Neural progenitor cell (in vitro differentiated cells): ENCODE results near the gene KLF13.

Experiments
- EZH2 ChIP-seq: fragments of 200-600 bp; sonication (generic); IDR thresholded peaks from 2 replicates; pipeline ENCODE4 v1.6.1; 2017; ENCODE audit warnings: antibody characterized with exemption, mild to moderate bottlenecking, moderate library complexity
- EZH2phosphoT487 ChIP-seq: fragments of 200-600 bp; sonication (generic); IDR thresholded peaks from 2 replicates; pipeline ENCODE4 v1.6.1; 2017; ENCODE audit warnings: antibody characterized with exemption
- TF ChIP-seq, protein P1 (sequence below): fragments of 200-600 bp; sonication (generic); IDR thresholded peaks from 2 replicates; pipeline ENCODE4 v1.5.1; 2017; ENCODE audit warnings: antibody characterized with exemption, mild to moderate bottlenecking

DNA sequence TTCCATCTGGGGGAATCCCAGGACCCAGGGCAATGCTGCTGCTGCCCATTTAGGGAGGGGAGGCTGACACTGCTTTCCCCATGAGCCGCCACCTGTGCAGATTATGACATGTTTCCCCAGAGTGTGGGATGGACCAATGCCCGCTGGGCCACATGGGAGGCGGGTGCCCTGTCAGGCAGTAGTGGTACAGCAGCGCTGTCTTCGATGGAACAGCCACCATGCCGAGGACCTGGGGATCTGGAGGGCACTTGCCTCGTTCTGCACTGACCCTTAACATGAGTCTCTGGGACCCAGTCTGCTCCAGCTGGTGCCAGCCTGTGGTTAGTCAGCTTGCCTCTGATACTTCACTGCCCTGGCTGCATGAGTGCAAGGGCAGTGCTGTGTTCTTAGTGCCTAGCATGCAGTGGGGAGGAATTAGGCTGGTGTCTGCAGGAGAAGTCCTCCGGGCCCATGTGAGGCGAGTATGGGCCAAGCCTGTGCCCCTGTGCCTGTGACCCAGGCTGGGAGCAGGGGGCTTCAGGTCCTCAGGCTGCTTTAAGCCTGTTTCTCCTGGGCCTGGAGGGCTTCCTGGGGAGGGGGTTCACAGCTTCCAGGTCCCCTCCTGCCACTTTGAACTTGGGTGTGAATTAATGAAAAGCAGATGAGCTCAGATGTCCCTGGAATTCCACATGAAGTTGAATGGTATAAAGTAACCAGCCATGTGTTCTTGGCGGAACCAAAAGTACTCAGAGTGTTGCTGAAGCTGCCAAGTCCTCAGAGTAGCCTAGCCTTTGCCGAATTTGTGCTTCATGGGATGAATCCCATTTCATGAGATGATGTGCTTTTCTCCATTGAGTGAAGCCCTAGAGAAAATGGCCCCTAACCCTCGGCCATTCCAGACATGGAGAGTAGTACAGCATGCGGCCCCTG lies 22.9 kb downstream of the KLF13 start:
- TF ChIP-seq, protein P1, sequence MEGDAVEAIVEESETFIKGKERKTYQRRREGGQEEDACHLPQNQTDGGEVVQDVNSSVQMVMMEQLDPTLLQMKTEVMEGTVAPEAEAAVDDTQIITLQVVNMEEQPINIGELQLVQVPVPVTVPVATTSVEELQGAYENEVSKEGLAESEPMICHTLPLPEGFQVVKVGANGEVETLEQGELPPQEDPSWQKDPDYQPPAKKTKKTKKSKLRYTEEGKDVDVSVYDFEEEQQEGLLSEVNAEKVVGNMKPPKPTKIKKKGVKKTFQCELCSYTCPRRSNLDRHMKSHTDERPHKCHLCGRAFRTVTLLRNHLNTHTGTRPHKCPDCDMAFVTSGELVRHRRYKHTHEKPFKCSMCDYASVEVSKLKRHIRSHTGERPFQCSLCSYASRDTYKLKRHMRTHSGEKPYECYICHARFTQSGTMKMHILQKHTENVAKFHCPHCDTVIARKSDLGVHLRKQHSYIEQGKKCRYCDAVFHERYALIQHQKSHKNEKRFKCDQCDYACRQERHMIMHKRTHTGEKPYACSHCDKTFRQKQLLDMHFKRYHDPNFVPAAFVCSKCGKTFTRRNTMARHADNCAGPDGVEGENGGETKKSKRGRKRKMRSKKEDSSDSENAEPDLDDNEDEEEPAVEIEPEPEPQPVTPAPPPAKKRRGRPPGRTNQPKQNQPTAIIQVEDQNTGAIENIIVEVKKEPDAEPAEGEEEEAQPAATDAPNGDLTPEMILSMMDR: no peak
- TF ChIP-seq EZH2: no peak
- TF ChIP-seq EZH2phosphoT487: no peak
